HEK293 (cell line): ENCODE results near the gene PER1.

Source experiments
- HOXA7 ChIP-seq: sonication (generic); formaldehyde crosslinking; IDR thresholded peaks from 2 replicates; pipeline ENCODE4 v1.8.1; 2022; ENCODE audit warnings: missing genetic modification reagents, borderline replicate concordance
- MZF1 ChIP-seq: fragments of 450-650 bp; formaldehyde crosslinking; IDR thresholded peaks from 2 replicates; pipeline ENCODE4 v1.5.1; 2017; ENCODE audit warnings: missing biosample characterization, missing genetic modification characterization, borderline replicate concordance
- SCRT1 ChIP-seq: fragments of 450-650 bp; formaldehyde crosslinking; IDR thresholded peaks from 2 replicates; pipeline ENCODE4 v1.5.1; 2016; ENCODE audit warnings: missing biosample characterization, missing genetic modification characterization, borderline replicate concordance
- SP2 ChIP-seq: fragments of 450-650 bp; formaldehyde crosslinking; IDR thresholded peaks from 2 replicates; pipeline ENCODE4 v1.5.1; 2016; ENCODE audit warnings: missing biosample characterization, missing genetic modification characterization
- YY2 ChIP-seq: fragments of 450-650 bp; formaldehyde crosslinking; IDR thresholded peaks from 2 replicates; pipeline ENCODE4 v1.5.1; 2016; ENCODE audit warnings: missing biosample characterization, missing genetic modification characterization
- ZBTB17 ChIP-seq: fragments of 450-650 bp; formaldehyde crosslinking; IDR thresholded peaks from 2 replicates; pipeline ENCODE4 v1.5.1; 2016; ENCODE audit warnings: missing biosample characterization, missing genetic modification characterization
- ZBTB21 ChIP-seq: fragments of 450-650 bp; formaldehyde crosslinking; IDR thresholded peaks from 2 replicates; pipeline ENCODE4 v1.5.1; 2017; ENCODE audit warnings: missing biosample characterization, missing genetic modification characterization
- ZEB2 ChIP-seq: fragments of 450-650 bp; formaldehyde crosslinking; IDR thresholded peaks from 2 replicates; pipeline ENCODE4 v1.5.1; 2016; ENCODE audit warnings: missing biosample characterization, missing genetic modification characterization
- ZFP69B ChIP-seq: fragments of 450-650 bp; formaldehyde crosslinking; IDR thresholded peaks from 2 replicates; pipeline ENCODE4 v1.5.1; 2016; ENCODE audit warnings: missing biosample characterization, missing genetic modification characterization
- ZNF157 ChIP-seq: fragments of 450-650 bp; formaldehyde crosslinking; IDR thresholded peaks from 2 replicates; pipeline ENCODE4 v1.5.1; 2016; ENCODE audit warnings: missing biosample characterization, missing genetic modification characterization
- ZNF16 ChIP-seq: fragments of 450-650 bp; formaldehyde crosslinking; IDR thresholded peaks from 2 replicates; pipeline ENCODE4 v1.5.1; 2016; ENCODE audit warnings: low read depth, missing biosample characterization, missing genetic modification characterization
- ZNF335 ChIP-seq: fragments of 450-650 bp; formaldehyde crosslinking; conservative IDR thresholded peaks from 2 replicates; pipeline ENCODE4 v1.5.1; 2016; ENCODE audit warnings: missing biosample characterization, missing genetic modification characterization
- ZNF473 ChIP-seq: fragments of 450-650 bp; formaldehyde crosslinking; IDR thresholded peaks from 2 replicates; pipeline ENCODE4 v1.5.1; 2017; ENCODE audit warnings: missing biosample characterization, missing genetic modification characterization
- ZNF561 ChIP-seq: fragments of 450-650 bp; IDR thresholded peaks from 2 replicates; pipeline ENCODE4 v1.5.1; 2018; ENCODE audit warnings: missing biosample characterization, missing genetic modification characterization, borderline replicate concordance
- ZNF571 ChIP-seq: fragments of 450-650 bp; formaldehyde crosslinking; IDR thresholded peaks from 2 replicates; pipeline ENCODE4 v1.5.0; 2017; ENCODE audit warnings: missing biosample characterization, missing genetic modification characterization
- ZNF624 ChIP-seq: fragments of 450-650 bp; formaldehyde crosslinking; IDR thresholded peaks from 2 replicates; pipeline ENCODE4 v1.5.1; 2017; ENCODE audit warnings: missing biosample characterization, missing genetic modification characterization
- ZNF654 ChIP-seq: fragments of 450-650 bp; formaldehyde crosslinking; IDR thresholded peaks from 2 replicates; pipeline ENCODE4 v1.5.1; 2016; ENCODE audit warnings: low read depth, missing biosample characterization, missing genetic modification characterization
- ZNF660 ChIP-seq: fragments of 450-650 bp; IDR thresholded peaks from 2 replicates; pipeline ENCODE4 v1.5.1; 2018; ENCODE audit warnings: missing biosample characterization, mild to moderate bottlenecking, missing genetic modification characterization
- ZNF776 ChIP-seq: fragments of 450-650 bp; formaldehyde crosslinking; IDR thresholded peaks from 2 replicates; pipeline ENCODE4 v1.5.0; 2017; ENCODE audit warnings: missing biosample characterization, missing genetic modification characterization, borderline replicate concordance
- ZNF791 ChIP-seq: fragments of 450-650 bp; formaldehyde crosslinking; IDR thresholded peaks from 2 replicates; pipeline ENCODE4 v1.5.1; 2016; ENCODE audit warnings: missing biosample characterization, missing genetic modification characterization
- TF ChIP-seq, protein P1 (sequence below): fragments of 450-650 bp; formaldehyde crosslinking; conservative IDR thresholded peaks from 2 replicates; pipeline ENCODE4 v1.5.1; 2016; ENCODE audit warnings: low read depth, missing biosample characterization, missing genetic modification characterization
- TF ChIP-seq, protein P2 (sequence below): fragments of 450-650 bp; formaldehyde crosslinking; IDR thresholded peaks from 2 replicates; pipeline ENCODE4 v1.5.1; 2016; ENCODE audit warnings: missing biosample characterization, missing genetic modification characterization
- TF ChIP-seq, protein P3 (sequence below): fragments of 450-650 bp; formaldehyde crosslinking; IDR thresholded peaks from 2 replicates; pipeline ENCODE4 v1.5.1; 2016; ENCODE audit warnings: missing biosample characterization, missing genetic modification characterization
- TF ChIP-seq, protein P4 (sequence below): fragments of 450-650 bp; formaldehyde crosslinking; IDR thresholded peaks from 2 replicates; pipeline ENCODE4 v1.5.1; 2017; ENCODE audit warnings: missing biosample characterization, missing genetic modification characterization
- TF ChIP-seq, protein P5 (sequence below): fragments of 450-650 bp; formaldehyde crosslinking; IDR thresholded peaks from 2 replicates; pipeline ENCODE4 v1.5.1; 2017; ENCODE audit warnings: missing biosample characterization, missing genetic modification characterization
- TF ChIP-seq, protein P6 (sequence below): fragments of 450-650 bp; formaldehyde crosslinking; IDR thresholded peaks from 2 replicates; pipeline ENCODE4 v1.5.0; 2017; ENCODE audit warnings: missing biosample characterization, missing genetic modification characterization, borderline replicate concordance

PER1 gene

DNA sequence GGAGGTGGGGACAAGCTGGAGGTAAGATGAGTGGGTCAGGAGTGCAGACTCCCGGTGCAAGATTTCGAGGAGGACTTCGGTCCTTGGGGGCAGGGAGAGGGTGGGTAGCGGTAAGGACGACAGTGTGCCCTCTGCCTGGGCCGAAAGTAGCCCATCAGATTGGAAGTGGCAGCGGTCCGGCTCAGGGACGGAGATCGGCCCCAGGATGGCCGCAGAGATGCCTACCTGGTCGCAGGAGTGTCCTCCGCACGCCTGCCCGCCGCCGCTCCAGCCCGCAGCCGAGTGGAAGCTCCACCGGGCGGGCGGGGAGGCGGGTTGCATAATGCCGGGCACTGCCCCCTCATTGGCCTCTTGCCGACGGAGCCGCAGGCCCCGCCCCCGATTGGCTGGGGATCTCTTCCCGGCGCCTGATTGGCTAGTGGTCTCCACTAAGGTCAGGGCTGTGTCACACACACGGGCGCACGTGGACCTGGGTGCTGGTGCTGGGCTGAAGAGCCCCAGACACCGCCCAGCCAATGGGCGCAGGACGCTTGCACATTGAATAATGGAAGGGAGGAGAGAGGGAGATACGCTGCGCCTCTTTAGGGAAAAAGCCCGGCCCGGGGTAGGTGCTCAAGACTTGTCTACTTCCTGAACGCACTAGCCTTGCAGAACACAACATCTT, at the start of gene PER1 (continued):
- TF ChIP-seq, protein P1, sequence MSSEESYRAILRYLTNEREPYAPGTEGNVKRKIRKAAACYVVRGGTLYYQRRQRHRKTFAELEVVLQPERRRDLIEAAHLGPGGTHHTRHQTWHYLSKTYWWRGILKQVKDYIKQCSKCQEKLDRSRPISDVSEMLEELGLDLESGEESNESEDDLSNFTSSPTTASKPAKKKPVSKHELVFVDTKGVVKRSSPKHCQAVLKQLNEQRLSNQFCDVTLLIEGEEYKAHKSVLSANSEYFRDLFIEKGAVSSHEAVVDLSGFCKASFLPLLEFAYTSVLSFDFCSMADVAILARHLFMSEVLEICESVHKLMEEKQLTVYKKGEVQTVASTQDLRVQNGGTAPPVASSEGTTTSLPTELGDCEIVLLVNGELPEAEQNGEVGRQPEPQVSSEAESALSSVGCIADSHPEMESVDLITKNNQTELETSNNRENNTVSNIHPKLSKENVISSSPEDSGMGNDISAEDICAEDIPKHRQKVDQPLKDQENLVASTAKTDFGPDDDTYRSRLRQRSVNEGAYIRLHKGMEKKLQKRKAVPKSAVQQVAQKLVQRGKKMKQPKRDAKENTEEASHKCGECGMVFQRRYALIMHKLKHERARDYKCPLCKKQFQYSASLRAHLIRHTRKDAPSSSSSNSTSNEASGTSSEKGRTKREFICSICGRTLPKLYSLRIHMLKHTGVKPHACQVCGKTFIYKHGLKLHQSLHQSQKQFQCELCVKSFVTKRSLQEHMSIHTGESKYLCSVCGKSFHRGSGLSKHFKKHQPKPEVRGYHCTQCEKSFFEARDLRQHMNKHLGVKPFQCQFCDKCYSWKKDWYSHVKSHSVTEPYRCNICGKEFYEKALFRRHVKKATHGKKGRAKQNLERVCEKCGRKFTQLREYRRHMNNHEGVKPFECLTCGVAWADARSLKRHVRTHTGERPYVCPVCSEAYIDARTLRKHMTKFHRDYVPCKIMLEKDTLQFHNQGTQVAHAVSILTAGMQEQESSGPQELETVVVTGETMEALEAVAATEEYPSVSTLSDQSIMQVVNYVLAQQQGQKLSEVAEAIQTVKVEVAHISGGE (tag by site-specific recombination) = peak; percentile 59
- peak; percentile 95 for TF ChIP-seq SP2 (tag by site-specific recombination)
- TF ChIP-seq ZEB2 (tag by site-specific recombination) = peak; percentile 72
- no peak for TF ChIP-seq ZNF571 (tag by site-specific recombination)
- TF ChIP-seq, protein P2, sequence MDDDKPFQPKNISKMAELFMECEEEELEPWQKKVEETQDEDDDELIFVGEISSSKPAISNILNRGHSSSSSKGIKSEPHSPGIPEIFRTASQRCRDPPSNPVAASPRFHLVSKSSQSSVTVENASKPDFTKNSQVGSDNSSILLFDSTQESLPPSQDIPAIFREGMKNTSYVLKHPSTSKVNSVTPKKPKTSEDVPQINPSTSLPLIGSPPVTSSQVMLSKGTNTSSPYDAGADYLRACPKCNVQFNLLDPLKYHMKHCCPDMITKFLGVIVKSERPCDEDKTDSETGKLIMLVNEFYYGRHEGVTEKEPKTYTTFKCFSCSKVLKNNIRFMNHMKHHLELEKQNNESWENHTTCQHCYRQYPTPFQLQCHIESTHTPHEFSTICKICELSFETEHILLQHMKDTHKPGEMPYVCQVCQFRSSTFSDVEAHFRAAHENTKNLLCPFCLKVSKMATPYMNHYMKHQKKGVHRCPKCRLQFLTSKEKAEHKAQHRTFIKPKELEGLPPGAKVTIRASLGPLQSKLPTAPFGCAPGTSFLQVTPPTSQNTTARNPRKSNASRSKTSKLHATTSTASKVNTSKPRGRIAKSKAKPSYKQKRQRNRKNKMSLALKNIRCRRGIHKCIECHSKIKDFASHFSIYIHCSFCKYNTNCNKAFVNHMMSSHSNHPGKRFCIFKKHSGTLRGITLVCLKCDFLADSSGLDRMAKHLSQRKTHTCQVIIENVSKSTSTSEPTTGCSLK (tag by site-specific recombination) = no peak
- TF ChIP-seq, protein P3, sequence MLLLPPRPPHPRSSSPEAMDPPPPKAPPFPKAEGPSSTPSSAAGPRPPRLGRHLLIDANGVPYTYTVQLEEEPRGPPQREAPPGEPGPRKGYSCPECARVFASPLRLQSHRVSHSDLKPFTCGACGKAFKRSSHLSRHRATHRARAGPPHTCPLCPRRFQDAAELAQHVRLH (tag by site-specific recombination) = no peak; the same call in 1 of the 2 replicates
- TF ChIP-seq ZNF157 (tag by site-specific recombination) = no peak
- TF ChIP-seq, protein P4, sequence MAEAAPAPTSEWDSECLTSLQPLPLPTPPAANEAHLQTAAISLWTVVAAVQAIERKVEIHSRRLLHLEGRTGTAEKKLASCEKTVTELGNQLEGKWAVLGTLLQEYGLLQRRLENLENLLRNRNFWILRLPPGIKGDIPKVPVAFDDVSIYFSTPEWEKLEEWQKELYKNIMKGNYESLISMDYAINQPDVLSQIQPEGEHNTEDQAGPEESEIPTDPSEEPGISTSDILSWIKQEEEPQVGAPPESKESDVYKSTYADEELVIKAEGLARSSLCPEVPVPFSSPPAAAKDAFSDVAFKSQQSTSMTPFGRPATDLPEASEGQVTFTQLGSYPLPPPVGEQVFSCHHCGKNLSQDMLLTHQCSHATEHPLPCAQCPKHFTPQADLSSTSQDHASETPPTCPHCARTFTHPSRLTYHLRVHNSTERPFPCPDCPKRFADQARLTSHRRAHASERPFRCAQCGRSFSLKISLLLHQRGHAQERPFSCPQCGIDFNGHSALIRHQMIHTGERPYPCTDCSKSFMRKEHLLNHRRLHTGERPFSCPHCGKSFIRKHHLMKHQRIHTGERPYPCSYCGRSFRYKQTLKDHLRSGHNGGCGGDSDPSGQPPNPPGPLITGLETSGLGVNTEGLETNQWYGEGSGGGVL (tag by site-specific recombination) = no peak
- TF ChIP-seq ZNF335 = peak; percentile 98
- no peak for TF ChIP-seq ZNF791
- TF ChIP-seq ZNF16 = no peak
- TF ChIP-seq, protein P5, sequence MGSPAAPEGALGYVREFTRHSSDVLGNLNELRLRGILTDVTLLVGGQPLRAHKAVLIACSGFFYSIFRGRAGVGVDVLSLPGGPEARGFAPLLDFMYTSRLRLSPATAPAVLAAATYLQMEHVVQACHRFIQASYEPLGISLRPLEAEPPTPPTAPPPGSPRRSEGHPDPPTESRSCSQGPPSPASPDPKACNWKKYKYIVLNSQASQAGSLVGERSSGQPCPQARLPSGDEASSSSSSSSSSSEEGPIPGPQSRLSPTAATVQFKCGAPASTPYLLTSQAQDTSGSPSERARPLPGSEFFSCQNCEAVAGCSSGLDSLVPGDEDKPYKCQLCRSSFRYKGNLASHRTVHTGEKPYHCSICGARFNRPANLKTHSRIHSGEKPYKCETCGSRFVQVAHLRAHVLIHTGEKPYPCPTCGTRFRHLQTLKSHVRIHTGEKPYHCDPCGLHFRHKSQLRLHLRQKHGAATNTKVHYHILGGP (tag by site-specific recombination) = no peak
- TF ChIP-seq, protein P6, sequence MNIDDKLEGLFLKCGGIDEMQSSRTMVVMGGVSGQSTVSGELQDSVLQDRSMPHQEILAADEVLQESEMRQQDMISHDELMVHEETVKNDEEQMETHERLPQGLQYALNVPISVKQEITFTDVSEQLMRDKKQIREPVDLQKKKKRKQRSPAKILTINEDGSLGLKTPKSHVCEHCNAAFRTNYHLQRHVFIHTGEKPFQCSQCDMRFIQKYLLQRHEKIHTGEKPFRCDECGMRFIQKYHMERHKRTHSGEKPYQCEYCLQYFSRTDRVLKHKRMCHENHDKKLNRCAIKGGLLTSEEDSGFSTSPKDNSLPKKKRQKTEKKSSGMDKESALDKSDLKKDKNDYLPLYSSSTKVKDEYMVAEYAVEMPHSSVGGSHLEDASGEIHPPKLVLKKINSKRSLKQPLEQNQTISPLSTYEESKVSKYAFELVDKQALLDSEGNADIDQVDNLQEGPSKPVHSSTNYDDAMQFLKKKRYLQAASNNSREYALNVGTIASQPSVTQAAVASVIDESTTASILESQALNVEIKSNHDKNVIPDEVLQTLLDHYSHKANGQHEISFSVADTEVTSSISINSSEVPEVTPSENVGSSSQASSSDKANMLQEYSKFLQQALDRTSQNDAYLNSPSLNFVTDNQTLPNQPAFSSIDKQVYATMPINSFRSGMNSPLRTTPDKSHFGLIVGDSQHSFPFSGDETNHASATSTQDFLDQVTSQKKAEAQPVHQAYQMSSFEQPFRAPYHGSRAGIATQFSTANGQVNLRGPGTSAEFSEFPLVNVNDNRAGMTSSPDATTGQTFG (tag by site-specific recombination) = no peak
- TF ChIP-seq ZFP69B (tag by site-specific recombination) = 0 out of 2 replicates have a peak, but pooled peaks have one; percentile 65
- no peak for TF ChIP-seq ZNF660 (tag by site-specific recombination)
- TF ChIP-seq YY2 (tag by site-specific recombination) = 0 out of 2 replicates have a peak, but pooled peaks have one; percentile 42
- no peak for TF ChIP-seq MZF1
- peak; percentile 68 for TF ChIP-seq ZBTB17 (tag by site-specific recombination)
- no peak for TF ChIP-seq ZNF473 (tag by site-specific recombination)
- no peak for TF ChIP-seq ZNF654 (tag by site-specific recombination)
- no peak for TF ChIP-seq ZBTB21
- no peak for TF ChIP-seq ZNF624 (tag by site-specific recombination)
- no peak for TF ChIP-seq HOXA7 (CRISPR knock-in tag)
- no peak for TF ChIP-seq SCRT1
- peak; percentile 72; the same call in 1 of the 2 replicates for TF ChIP-seq ZNF561 (tag by site-specific recombination)
- TF ChIP-seq ZNF776 (tag by site-specific recombination) = no peak
